ENCODE data around the gene MTR. TPM values are rescaled to one million over a fixed set of nuclear protein-coding genes. Genes with fewer than 3 reads are reported as not detected.
"Not testable (repeated sequence)": the region's sequence is repeated elsewhere in the genome, so short reads cannot be mapped to it uniquely, and the experiment has no call there.

The MTR gene
- polyA plus RNA-seq, 1 donor from 2014 or later, result 15.2 TPM

GRCh38 chr1:236880209-236880608, 85.1 kb downstream of the MTR start:
- no peak overlapping the region for H3K27ac Mint-ChIP-seq
- no peaks in the 10 kb centered on the region for H3K27me3 Mint-ChIP-seq
- H3K4me1 Mint-ChIP-seq, result no peaks in the 10 kb centered on the region
- H3K4me3 Mint-ChIP-seq, result no peak overlapping the region
- H3K36me3 Mint-ChIP-seq, result peaks cover 14% of the 10 kb centered on the region
- no peaks in the 10 kb centered on the region for H3K9me3 Mint-ChIP-seq

GRCh38 chr1:236882678-236883077, 87.6 kb downstream of the MTR start:
- Mint-ChIP-seq H3K4me1 (no peaks in the 10 kb centered on the region), H3K4me3 (no peak overlapping the region), H3K27me3 (no peaks in the 10 kb centered on the region), H3K36me3 (peaks cover 20% of the 10 kb centered on the region), H3K9me3 (no peaks in the 10 kb centered on the region), H3K27ac (no peak overlapping the region)

- Mint-ChIP-seq H3K27me3 (no peaks in the 10 kb centered on the region), H3K9me3 (no peaks in the 10 kb centered on the region), H3K36me3 (peaks cover 21% of the 10 kb centered on the region), H3K27ac (no peak overlapping the region), H3K4me1 (no peaks in the 10 kb centered on the region), H3K4me3 (no peak overlapping the region)
Observed at GRCh38 chr1:236886199-236886598, 91.1 kb downstream of the MTR start.

- Mint-ChIP-seq H3K9me3 (no peaks in the 10 kb centered on the region), H3K4me1 (no peaks in the 10 kb centered on the region), H3K4me3 (no peak overlapping the region), H3K27ac (no peak overlapping the region), H3K27me3 (no peaks in the 10 kb centered on the region), H3K36me3 (peaks cover 23% of the 10 kb centered on the region)
Observed at GRCh38 chr1:236887081-236887480, 92.0 kb downstream of the MTR start.

GRCh38 chr1:236888126-236888525, 93.0 kb downstream of the MTR start:
- no peaks in the 10 kb centered on the region for H3K9me3 Mint-ChIP-seq
- peaks cover 26% of the 10 kb centered on the region for H3K36me3 Mint-ChIP-seq
- H3K27ac Mint-ChIP-seq, result no peak overlapping the region
- no peak overlapping the region for H3K4me3 Mint-ChIP-seq
- H3K27me3 Mint-ChIP-seq, result no peaks in the 10 kb centered on the region
- no peaks in the 10 kb centered on the region for H3K4me1 Mint-ChIP-seq

GRCh38 chr1:236888903-236889302, 93.8 kb downstream of the MTR start:
- H3K9me3 Mint-ChIP-seq, result no peaks in the 10 kb centered on the region
- no peak overlapping the region for H3K4me3 Mint-ChIP-seq
- no peaks in the 10 kb centered on the region for H3K27me3 Mint-ChIP-seq
- no peaks in the 10 kb centered on the region for H3K4me1 Mint-ChIP-seq
- H3K27ac Mint-ChIP-seq, result no peak overlapping the region
- peaks cover 26% of the 10 kb centered on the region for H3K36me3 Mint-ChIP-seq

GRCh38 chr1:236890152-236891056, 95.3 kb downstream of the MTR start:
- H3K4me1 Mint-ChIP-seq, result no peaks in the 10 kb centered on the region
- H3K27me3 Mint-ChIP-seq, result no peaks in the 10 kb centered on the region
- no peaks in the 10 kb centered on the region for H3K9me3 Mint-ChIP-seq
- no peak overlapping the region for H3K27ac Mint-ChIP-seq
- H3K36me3 Mint-ChIP-seq, result peaks cover 29% of the 10 kb centered on the region
- H3K4me3 Mint-ChIP-seq, result no peak overlapping the region

- Mint-ChIP-seq H3K4me3 (no peak overlapping the region), H3K27ac (no peak overlapping the region), H3K9me3 (peaks cover 0 to 3% (median 3%) of the 10 kb centered on the region in 3 donors), H3K36me3 (peaks cover 25% of the 10 kb centered on the region), H3K4me1 (no peaks in the 10 kb centered on the region), H3K27me3 (no peaks in the 10 kb centered on the region)
Observed at GRCh38 chr1:236893626-236894545, 98.8 kb downstream of the MTR start.

GRCh38 chr1:236895665-236896387, 100.7 kb downstream of the MTR start:
- peaks cover 27% of the 10 kb centered on the region for H3K36me3 Mint-ChIP-seq
- H3K9me3 Mint-ChIP-seq, result peaks cover 1 to 4% (median 4%) of the 10 kb centered on the region in 3 donors
- peak overlapping the region in 1 of 3 donors; percentile 47 for H3K27ac Mint-ChIP-seq
- no peak overlapping the region for H3K4me3 Mint-ChIP-seq
- H3K27me3 Mint-ChIP-seq, result no peaks in the 10 kb centered on the region
- H3K4me1 Mint-ChIP-seq, result no peaks in the 10 kb centered on the region

- Mint-ChIP-seq H3K4me3 (no peak overlapping the region), H3K9me3 (peaks cover 2 to 7% (median 4%) of the 10 kb centered on the region in 3 donors), H3K4me1 (no peaks in the 10 kb centered on the region), H3K27me3 (no peaks in the 10 kb centered on the region), H3K27ac (no peak overlapping the region), H3K36me3 (peaks cover 24% of the 10 kb centered on the region)
Observed at GRCh38 chr1:236896716-236897115, 101.6 kb downstream of the MTR start.

- H3K36me3 Mint-ChIP-seq, result peaks cover 9% of the 10 kb centered on the region
- H3K4me3 Mint-ChIP-seq, result no peak overlapping the region
- no peaks in the 10 kb centered on the region for H3K27me3 Mint-ChIP-seq
- no peak overlapping the region for H3K27ac Mint-ChIP-seq
- no peaks in the 10 kb centered on the region for H3K4me1 Mint-ChIP-seq
- H3K9me3 Mint-ChIP-seq, result peaks cover 2 to 6% (median 4%) of the 10 kb centered on the region in 3 donors
Observed at GRCh38 chr1:236904892-236905741, 110.0 kb downstream of the MTR start.

- H3K36me3 Mint-ChIP-seq, result peaks cover 3% of the 10 kb centered on the region
- no peak overlapping the region for H3K4me3 Mint-ChIP-seq
- H3K9me3 Mint-ChIP-seq, result peaks cover 0 to 4% (median 2%) of the 10 kb centered on the region in 3 donors
- no peaks in the 10 kb centered on the region for H3K27me3 Mint-ChIP-seq
- H3K4me1 Mint-ChIP-seq, result no peaks in the 10 kb centered on the region
- no peak overlapping the region for H3K27ac Mint-ChIP-seq
Observed at GRCh38 chr1:236907205-236907604, 112.1 kb downstream of the MTR start.

GRCh38 chr1:236908669-236909068, 113.6 kb downstream of the MTR start:
- no peaks in the 10 kb centered on the region for H3K4me1 Mint-ChIP-seq
- no peak overlapping the region for H3K4me3 Mint-ChIP-seq
- H3K9me3 Mint-ChIP-seq, result peaks cover 0 to 4% (median 2%) of the 10 kb centered on the region in 3 donors
- no peak overlapping the region for H3K27ac Mint-ChIP-seq
- no peaks in the 10 kb centered on the region for H3K27me3 Mint-ChIP-seq
- H3K36me3 Mint-ChIP-seq, result peaks cover 4% of the 10 kb centered on the region

- H3K27ac Mint-ChIP-seq, H3K4me1 Mint-ChIP-seq, H3K36me3 Mint-ChIP-seq, H3K4me3 Mint-ChIP-seq, H3K27me3 Mint-ChIP-seq: not testable (repeated sequence)
- H3K9me3 Mint-ChIP-seq, result peaks cover 0 to 11% (median 2%) of the 10 kb centered on the region in 3 donors
Observed at GRCh38 chr1:236911047-236911446, 116.0 kb downstream of the MTR start.
